GM23338 (cell line): ENCODE data around the gene ITPR2.

Source experiments
- CREB1 ChIP-seq: fragments of 250-450 bp; sonication (Bioruptor Pico); IDR thresholded peaks from 2 replicates; pipeline ENCODE4 v1.5.0; 2020; ENCODE audit warnings: low read depth, mild to moderate bottlenecking, moderate library complexity
- EZH2 ChIP-seq: fragments of 200-600 bp; sonication (generic); IDR thresholded peaks from one replicate; pipeline ENCODE4 v1.8.0; 2017; ENCODE audit warnings: antibody characterized with exemption, mild to moderate bottlenecking, low read depth; ENCODE audit not compliant: unreplicated experiment
- ZNF331 ChIP-seq: fragments of 250-450 bp; sonication (Bioruptor Pico); IDR thresholded peaks from 2 replicates; pipeline ENCODE4 v1.5.0; 2020; ENCODE audit warnings: low read depth, mild to moderate bottlenecking, moderate library complexity
- TF ChIP-seq, protein P1 (sequence below): IDR thresholded peaks from one replicate; pipeline ENCODE4 v1.6.1; 2018; ENCODE audit warnings: antibody characterized with exemption; ENCODE audit not compliant: unreplicated experiment
- TF ChIP-seq, protein P2 (sequence below), 2 experiments: fragments of 200-600 bp in 1 of 2; sonication (generic) in 1 of 2; conservative IDR thresholded peaks; 2 replicates each; pipeline versions ENCODE4 v1.5.1 to v1.6.1; 2016 to 2017; ENCODE audit warnings: antibody characterized with exemption in 2 of 2, low read depth in 2 of 2, mild to moderate bottlenecking in 2 of 2, moderate library complexity in 1 of 2
- TF ChIP-seq, protein P3 (sequence below): IDR thresholded peaks from 2 replicates; pipeline ENCODE4 v1.6.1; 2016; ENCODE audit warnings: antibody characterized with exemption

DNA sequence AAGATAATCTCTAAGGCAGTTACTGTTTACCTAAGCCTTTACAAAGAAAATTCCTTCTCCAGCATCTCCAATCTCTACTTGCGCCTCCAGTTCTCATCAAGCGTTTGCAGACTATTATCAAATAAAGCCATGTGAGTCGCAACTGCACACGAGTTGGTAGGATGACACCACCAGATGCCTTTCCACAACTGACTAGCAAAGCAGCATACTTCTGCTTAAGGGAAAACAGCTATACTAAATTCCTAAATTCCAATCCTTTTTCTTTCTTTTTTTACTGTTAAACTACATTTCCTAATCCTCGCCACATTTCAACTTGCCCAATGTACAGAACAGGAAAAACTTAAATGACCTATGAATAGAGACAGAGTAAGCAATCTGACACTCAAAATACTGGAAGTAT is 166.7 kb downstream of the ITPR2 start:
- TF ChIP-seq EZH2 (no peak), CREB1 (CRISPR knock-in tag) (no peak), ZNF331 (CRISPR knock-in tag) (no peak)
- TF ChIP-seq, protein P1, sequence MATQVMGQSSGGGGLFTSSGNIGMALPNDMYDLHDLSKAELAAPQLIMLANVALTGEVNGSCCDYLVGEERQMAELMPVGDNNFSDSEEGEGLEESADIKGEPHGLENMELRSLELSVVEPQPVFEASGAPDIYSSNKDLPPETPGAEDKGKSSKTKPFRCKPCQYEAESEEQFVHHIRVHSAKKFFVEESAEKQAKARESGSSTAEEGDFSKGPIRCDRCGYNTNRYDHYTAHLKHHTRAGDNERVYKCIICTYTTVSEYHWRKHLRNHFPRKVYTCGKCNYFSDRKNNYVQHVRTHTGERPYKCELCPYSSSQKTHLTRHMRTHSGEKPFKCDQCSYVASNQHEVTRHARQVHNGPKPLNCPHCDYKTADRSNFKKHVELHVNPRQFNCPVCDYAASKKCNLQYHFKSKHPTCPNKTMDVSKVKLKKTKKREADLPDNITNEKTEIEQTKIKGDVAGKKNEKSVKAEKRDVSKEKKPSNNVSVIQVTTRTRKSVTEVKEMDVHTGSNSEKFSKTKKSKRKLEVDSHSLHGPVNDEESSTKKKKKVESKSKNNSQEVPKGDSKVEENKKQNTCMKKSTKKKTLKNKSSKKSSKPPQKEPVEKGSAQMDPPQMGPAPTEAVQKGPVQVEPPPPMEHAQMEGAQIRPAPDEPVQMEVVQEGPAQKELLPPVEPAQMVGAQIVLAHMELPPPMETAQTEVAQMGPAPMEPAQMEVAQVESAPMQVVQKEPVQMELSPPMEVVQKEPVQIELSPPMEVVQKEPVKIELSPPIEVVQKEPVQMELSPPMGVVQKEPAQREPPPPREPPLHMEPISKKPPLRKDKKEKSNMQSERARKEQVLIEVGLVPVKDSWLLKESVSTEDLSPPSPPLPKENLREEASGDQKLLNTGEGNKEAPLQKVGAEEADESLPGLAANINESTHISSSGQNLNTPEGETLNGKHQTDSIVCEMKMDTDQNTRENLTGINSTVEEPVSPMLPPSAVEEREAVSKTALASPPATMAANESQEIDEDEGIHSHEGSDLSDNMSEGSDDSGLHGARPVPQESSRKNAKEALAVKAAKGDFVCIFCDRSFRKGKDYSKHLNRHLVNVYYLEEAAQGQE, result no peak
- TF ChIP-seq, protein P2, sequence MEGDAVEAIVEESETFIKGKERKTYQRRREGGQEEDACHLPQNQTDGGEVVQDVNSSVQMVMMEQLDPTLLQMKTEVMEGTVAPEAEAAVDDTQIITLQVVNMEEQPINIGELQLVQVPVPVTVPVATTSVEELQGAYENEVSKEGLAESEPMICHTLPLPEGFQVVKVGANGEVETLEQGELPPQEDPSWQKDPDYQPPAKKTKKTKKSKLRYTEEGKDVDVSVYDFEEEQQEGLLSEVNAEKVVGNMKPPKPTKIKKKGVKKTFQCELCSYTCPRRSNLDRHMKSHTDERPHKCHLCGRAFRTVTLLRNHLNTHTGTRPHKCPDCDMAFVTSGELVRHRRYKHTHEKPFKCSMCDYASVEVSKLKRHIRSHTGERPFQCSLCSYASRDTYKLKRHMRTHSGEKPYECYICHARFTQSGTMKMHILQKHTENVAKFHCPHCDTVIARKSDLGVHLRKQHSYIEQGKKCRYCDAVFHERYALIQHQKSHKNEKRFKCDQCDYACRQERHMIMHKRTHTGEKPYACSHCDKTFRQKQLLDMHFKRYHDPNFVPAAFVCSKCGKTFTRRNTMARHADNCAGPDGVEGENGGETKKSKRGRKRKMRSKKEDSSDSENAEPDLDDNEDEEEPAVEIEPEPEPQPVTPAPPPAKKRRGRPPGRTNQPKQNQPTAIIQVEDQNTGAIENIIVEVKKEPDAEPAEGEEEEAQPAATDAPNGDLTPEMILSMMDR (conservative IDR thresholded peaks at IDR 0.05; ENCODE audit: low read depth in 2 of 2), result no peak
- TF ChIP-seq, protein P3, sequence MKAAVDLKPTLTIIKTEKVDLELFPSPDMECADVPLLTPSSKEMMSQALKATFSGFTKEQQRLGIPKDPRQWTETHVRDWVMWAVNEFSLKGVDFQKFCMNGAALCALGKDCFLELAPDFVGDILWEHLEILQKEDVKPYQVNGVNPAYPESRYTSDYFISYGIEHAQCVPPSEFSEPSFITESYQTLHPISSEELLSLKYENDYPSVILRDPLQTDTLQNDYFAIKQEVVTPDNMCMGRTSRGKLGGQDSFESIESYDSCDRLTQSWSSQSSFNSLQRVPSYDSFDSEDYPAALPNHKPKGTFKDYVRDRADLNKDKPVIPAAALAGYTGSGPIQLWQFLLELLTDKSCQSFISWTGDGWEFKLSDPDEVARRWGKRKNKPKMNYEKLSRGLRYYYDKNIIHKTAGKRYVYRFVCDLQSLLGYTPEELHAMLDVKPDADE, result no peak
